Measurements from ENCODE around the gene C4orf51. TPM values are rescaled to one million over a fixed set of nuclear protein-coding genes. Genes with fewer than 3 reads are reported as not detected.
A peak's percentile ranks its signal among the peaks of the same experiment; 100 is the strongest.

Gene C4orf51
- total RNA-seq, 1 experiment from 2014 or later: 15.4 TPM

DNA sequence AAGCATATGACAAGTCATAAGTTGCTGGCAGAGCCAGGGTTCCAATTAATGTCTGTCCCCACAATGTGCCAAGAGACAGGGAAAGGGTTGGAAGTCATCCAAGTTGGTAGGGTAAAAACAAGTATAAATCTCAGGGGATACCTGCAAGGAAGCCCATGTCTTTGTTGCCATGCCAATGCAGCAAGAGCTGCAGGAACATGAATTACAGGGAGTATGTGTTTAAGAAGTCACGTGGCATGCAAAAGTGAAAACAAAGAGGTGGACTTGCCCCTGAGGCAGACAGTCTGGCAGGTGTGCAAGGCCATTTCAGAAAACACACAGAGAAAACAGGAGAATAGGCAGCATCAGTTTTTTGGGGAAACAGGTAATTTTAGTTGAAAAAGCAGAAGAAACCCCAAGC is 29.4 kb downstream of the C4orf51 start (continued):
- TF ChIP-seq ZNF532 (CRISPR knock-in tag; IDR thresholded peaks at IDR 0.05; ENCODE audit: borderline replicate concordance) (no peak), TP53 (CRISPR knock-in tag; IDR thresholded peaks at IDR 0.05) (no peak)

- ATAC-seq (no peak), DNase-seq (ENCODE audit: low spot score) (no peak)
- Mint-ChIP-seq H3K4me3 (no peak overlapping the region), H3K4me1 (peaks cover 54% of the 10 kb centered on the region), H3K27ac (no peak overlapping the region; the same call in 1 of the 2 replicates), H3K27me3 (ENCODE audit: low read depth) (no peaks in the 10 kb centered on the region), H3K36me3 (peaks cover 75% of the 10 kb centered on the region), H3K9me3 (peaks cover 8% of the 10 kb centered on the region; the same call in 1 of the 2 replicates)
- ChIA-PET CTCF (no interaction called here), POLR2A (no interaction called here)
- TF ChIP-seq ZBTB21 (CRISPR knock-in tag; IDR thresholded peaks at IDR 0.05; ENCODE audit: borderline replicate concordance) (no peak), ZNF232 (CRISPR knock-in tag; IDR thresholded peaks at IDR 0.05) (no peak), JAZF1 (CRISPR knock-in tag; IDR thresholded peaks at IDR 0.05) (no peak)
- TF ChIP-seq, protein P1, sequence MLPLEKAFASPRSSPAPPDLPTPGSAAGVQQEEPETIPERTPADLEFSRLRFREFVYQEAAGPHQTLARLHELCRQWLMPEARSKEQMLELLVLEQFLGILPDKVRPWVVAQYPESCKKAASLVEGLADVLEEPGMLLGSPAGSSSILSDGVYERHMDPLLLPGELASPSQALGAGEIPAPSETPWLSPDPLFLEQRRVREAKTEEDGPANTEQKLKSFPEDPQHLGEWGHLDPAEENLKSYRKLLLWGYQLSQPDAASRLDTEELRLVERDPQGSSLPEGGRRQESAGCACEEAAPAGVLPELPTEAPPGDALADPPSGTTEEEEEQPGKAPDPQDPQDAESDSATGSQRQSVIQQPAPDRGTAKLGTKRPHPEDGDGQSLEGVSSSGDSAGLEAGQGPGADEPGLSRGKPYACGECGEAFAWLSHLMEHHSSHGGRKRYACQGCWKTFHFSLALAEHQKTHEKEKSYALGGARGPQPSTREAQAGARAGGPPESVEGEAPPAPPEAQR (CRISPR knock-in tag; IDR thresholded peaks at IDR 0.05): no peak
- TF ChIP-seq, protein P2, sequence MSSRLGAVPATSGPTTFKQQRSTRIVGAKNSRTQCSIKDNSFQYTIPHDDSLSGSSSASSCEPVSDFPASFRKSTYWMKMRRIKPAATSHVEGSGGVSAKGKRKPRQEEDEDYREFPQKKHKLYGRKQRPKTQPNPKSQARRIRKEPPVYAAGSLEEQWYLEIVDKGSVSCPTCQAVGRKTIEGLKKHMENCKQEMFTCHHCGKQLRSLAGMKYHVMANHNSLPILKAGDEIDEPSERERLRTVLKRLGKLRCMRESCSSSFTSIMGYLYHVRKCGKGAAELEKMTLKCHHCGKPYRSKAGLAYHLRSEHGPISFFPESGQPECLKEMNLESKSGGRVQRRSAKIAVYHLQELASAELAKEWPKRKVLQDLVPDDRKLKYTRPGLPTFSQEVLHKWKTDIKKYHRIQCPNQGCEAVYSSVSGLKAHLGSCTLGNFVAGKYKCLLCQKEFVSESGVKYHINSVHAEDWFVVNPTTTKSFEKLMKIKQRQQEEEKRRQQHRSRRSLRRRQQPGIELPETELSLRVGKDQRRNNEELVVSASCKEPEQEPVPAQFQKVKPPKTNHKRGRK (CRISPR knock-in tag; IDR thresholded peaks at IDR 0.05; ENCODE audit: borderline replicate concordance): no peak
These were observed 29.9 kb downstream of the C4orf51 start for GRCh38 chr4:145709843-145710242.

DNA sequence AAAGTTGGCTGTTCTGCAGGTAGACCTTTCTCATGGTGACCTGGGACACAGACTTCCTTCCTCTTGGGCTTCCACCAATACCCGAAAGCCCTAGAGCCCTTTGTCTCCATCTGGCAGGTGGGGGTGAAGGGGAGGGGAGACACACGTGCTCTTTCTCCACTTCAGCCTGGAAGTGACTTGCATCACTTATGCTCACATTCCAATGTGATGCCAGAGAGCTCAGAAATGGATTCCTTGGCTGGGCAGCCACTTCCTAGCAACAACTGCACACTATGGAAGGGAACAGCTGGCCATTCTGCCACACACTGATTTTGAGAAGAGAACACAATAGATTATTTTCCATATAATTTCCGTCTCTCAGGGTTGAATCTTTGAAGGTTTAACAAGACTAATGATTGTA is 36.3 kb downstream of the C4orf51 start:
- TF ChIP-seq MXD4 (CRISPR knock-in tag; IDR thresholded peaks at IDR 0.05; ENCODE audit: borderline replicate concordance): no peak
- no peak for TF ChIP-seq TP53 (CRISPR knock-in tag; IDR thresholded peaks at IDR 0.05)
- TF ChIP-seq RORB (CRISPR knock-in tag; IDR thresholded peaks at IDR 0.05): no peak
- no peak for TF ChIP-seq GRHL2 (CRISPR knock-in tag; IDR thresholded peaks at IDR 0.05; ENCODE audit: insufficient replicate concordance, severe bottlenecking)
- TF ChIP-seq E2F4 (CRISPR knock-in tag; IDR thresholded peaks at IDR 0.05; ENCODE audit: borderline replicate concordance, low read depth): no peak
- TF ChIP-seq, protein P3, sequence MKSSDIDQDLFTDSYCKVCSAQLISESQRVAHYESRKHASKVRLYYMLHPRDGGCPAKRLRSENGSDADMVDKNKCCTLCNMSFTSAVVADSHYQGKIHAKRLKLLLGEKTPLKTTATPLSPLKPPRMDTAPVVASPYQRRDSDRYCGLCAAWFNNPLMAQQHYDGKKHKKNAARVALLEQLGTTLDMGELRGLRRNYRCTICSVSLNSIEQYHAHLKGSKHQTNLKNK (CRISPR knock-in tag; IDR thresholded peaks at IDR 0.05): no peak
- TF ChIP-seq E2F5 (CRISPR knock-in tag; IDR thresholded peaks at IDR 0.05): no peak
- H3K36me3 Mint-ChIP-seq: peaks cover 69% of the 10 kb centered on the region
- H3K4me3 Mint-ChIP-seq: no peak overlapping the region
- no peak for DNase-seq (ENCODE audit: low spot score)
- no peaks in the 10 kb centered on the region for H3K27me3 Mint-ChIP-seq (ENCODE audit: low read depth)
- H3K4me1 Mint-ChIP-seq: peaks cover 31% of the 10 kb centered on the region
- POLR2A ChIA-PET: no interaction called here
- ATAC-seq: peak; percentile 25
- H3K27ac Mint-ChIP-seq: no peak overlapping the region
- H3K9me3 Mint-ChIP-seq: peaks cover 14% of the 10 kb centered on the region
- CTCF ChIA-PET: no interaction called here
